Activated naive CD8-positive, alpha-beta T cell treated with anti-CD3 and anti-CD28 coated beads for 36 hours (primary cell): ENCODE results near the gene AGAP1. TPM values are rescaled to one million over a fixed set of nuclear protein-coding genes. Genes with fewer than 3 reads are reported as not detected.

ENCODE experiments used
- DNase-seq: peaks from one replicate; pipeline ENCODE4 v3.0.0; 2021
- H3K27ac Mint-ChIP-seq: one replicate; pipeline ENCODE4 v1.8.0; 2022; ENCODE audit warnings: mild to moderate bottlenecking, moderate library complexity, mixed read lengths
- H3K27me3 Mint-ChIP-seq: one replicate; pipeline ENCODE4 v1.8.0; 2022; ENCODE audit warnings: mild to moderate bottlenecking, mixed read lengths
- H3K36me3 Mint-ChIP-seq: one replicate; pipeline ENCODE4 v1.8.0; 2021; ENCODE audit warnings: mild to moderate bottlenecking, mixed read lengths
- H3K4me1 Mint-ChIP-seq: one replicate; pipeline ENCODE4 v1.8.0; 2021; ENCODE audit warnings: mixed read lengths
- H3K4me3 Mint-ChIP-seq: one replicate; pipeline ENCODE4 v1.8.0; 2022; ENCODE audit warnings: mild to moderate bottlenecking, moderate library complexity, mixed read lengths
- H3K9me3 Mint-ChIP-seq: one replicate; pipeline ENCODE4 v1.8.0; 2022; ENCODE audit warnings: mixed read lengths
- total RNA-seq, 2 experiments: library from RNA; stranded (reverse); gene quantifications; one replicate each; pipeline ENCODE4 v1.2.3, GENCODE V29; 2021

Gene AGAP1
- total RNA-seq, 2 experiments from 2014 or later, result 0.89 to 1.4 TPM

GRCh38 chr2:235647264-235647663 is 153.4 kb downstream of the AGAP1 start:
- peaks cover 14% of the 10 kb centered on the region for H3K27me3 Mint-ChIP-seq
- no peak overlapping the region for H3K27ac Mint-ChIP-seq
- DNase-seq, result no peak
- H3K36me3 Mint-ChIP-seq, result no peaks in the 10 kb centered on the region
- H3K9me3 Mint-ChIP-seq, result no peaks in the 10 kb centered on the region
- no peaks in the 10 kb centered on the region for H3K4me1 Mint-ChIP-seq
- H3K4me3 Mint-ChIP-seq, result peak overlapping the region; percentile 18

DNA sequence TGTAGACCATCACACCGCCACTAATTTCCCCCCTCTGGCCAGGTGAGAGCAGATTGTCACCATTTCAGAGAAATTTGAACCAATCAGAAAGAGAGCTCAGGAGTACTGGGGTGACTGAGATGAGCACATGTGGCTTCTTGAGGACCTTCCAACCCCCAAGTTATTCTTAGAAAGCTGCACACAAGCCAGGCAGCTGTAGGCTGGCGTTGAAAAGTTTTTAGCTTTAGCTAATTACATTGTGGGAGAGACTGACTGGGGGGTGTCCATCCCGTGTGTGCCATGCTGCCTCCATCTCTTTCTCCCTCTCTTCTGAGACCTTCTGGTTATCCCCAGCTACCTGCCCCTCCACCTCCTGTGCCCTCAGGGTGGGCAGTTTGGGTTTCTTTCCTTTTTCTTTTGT is 154.0 kb downstream of the AGAP1 start:
- H3K27ac Mint-ChIP-seq, result no peak overlapping the region
- peaks cover 8% of the 10 kb centered on the region for H3K27me3 Mint-ChIP-seq
- H3K9me3 Mint-ChIP-seq, result no peaks in the 10 kb centered on the region
- DNase-seq, result no peak
- H3K4me1 Mint-ChIP-seq, result no peaks in the 10 kb centered on the region
- no peaks in the 10 kb centered on the region for H3K36me3 Mint-ChIP-seq
- H3K4me3 Mint-ChIP-seq, result no peak overlapping the region

DNA sequence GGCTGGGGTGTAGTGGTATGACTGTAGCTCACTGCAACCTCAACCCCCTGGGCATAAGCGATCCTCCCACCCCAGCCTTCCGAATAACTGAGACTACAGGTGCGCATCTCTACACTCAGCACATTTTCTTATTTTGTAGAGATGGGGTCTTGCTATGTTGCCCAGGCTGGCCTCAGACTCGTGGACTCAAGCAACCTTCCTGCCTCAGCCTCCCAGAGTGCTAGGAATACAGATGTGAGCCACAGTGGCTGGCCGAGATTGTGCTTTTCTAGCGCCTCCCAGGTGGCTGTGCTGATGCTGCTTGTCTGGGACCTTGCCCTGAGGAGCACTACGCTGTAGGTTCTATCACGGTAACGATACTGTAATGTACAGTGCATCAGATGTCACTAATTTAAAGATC is 155.6 kb downstream of the AGAP1 start:
- Mint-ChIP-seq H3K4me1 (no peaks in the 10 kb centered on the region), H3K9me3 (no peaks in the 10 kb centered on the region), H3K4me3 (no peak overlapping the region), H3K27me3 (peaks cover 8% of the 10 kb centered on the region), H3K27ac (no peak overlapping the region), H3K36me3 (no peaks in the 10 kb centered on the region)
- no peak for DNase-seq

- H3K27me3 Mint-ChIP-seq, result peaks cover 15% of the 10 kb centered on the region
- DNase-seq, result no peak
- H3K9me3 Mint-ChIP-seq, result no peaks in the 10 kb centered on the region
- H3K27ac Mint-ChIP-seq, result no peak overlapping the region
- no peaks in the 10 kb centered on the region for H3K4me1 Mint-ChIP-seq
- H3K4me3 Mint-ChIP-seq, result no peak overlapping the region
- H3K36me3 Mint-ChIP-seq, result no peaks in the 10 kb centered on the region
Measured at GRCh38 chr2:235651643-235652042, 157.8 kb downstream of the AGAP1 start.

DNA sequence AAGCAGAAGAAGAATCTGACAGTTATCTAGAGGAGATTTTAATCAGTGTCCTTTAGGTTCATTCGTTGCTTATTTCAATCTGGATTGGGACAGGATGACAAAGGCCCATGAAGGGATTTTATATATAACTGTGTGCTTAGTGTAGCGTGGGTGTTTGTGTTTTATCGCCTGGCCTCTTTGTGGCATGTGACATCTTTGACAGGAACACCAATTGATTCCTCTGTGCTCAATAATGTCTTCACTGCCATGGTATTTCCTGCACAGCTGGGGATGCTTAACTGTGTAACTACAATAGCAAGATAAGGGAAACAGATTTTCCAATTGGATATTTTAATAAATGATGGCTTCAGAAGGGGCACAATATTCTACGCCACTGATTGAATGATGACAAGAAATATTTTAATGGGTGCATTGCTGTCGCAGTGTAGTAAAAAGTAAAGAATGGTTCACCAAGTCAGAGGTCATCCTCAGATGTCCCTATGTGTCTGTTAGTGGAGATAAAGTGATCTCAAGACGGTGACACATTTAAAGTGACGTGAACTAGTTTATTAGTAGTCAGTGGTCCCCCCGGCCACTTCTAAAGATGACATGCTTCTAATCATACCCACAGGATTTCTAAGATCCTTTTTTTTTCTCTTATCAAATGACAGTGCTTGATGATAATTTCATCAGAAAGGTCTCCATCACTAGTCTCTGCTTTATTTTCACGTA is 160.4 kb downstream of the AGAP1 start:
- H3K27me3 Mint-ChIP-seq, result peaks cover 32% of the 10 kb centered on the region
- no peak for DNase-seq
- no peak overlapping the region for H3K27ac Mint-ChIP-seq
- no peaks in the 10 kb centered on the region for H3K4me1 Mint-ChIP-seq
- H3K4me3 Mint-ChIP-seq, result no peak overlapping the region
- H3K9me3 Mint-ChIP-seq, result no peaks in the 10 kb centered on the region
- H3K36me3 Mint-ChIP-seq, result no peaks in the 10 kb centered on the region

- Mint-ChIP-seq H3K27ac (no peak overlapping the region), H3K36me3 (no peaks in the 10 kb centered on the region), H3K9me3 (no peaks in the 10 kb centered on the region), H3K27me3 (peaks cover 67% of the 10 kb centered on the region), H3K4me3 (no peak overlapping the region), H3K4me1 (no peaks in the 10 kb centered on the region)
- no peak for DNase-seq
Measured at GRCh38 chr2:235658351-235659174, 164.7 kb downstream of the AGAP1 start.

GRCh38 chr2:235659767-235660322 is 166.0 kb downstream of the AGAP1 start:
- no peaks in the 10 kb centered on the region for H3K9me3 Mint-ChIP-seq
- no peaks in the 10 kb centered on the region for H3K4me1 Mint-ChIP-seq
- DNase-seq, result no peak
- no peak overlapping the region for H3K27ac Mint-ChIP-seq
- H3K36me3 Mint-ChIP-seq, result no peaks in the 10 kb centered on the region
- H3K4me3 Mint-ChIP-seq, result no peak overlapping the region
- H3K27me3 Mint-ChIP-seq, result peaks cover 72% of the 10 kb centered on the region

GRCh38 chr2:235660484-235661082 is 166.7 kb downstream of the AGAP1 start:
- no peaks in the 10 kb centered on the region for H3K4me1 Mint-ChIP-seq
- no peak for DNase-seq
- no peak overlapping the region for H3K27ac Mint-ChIP-seq
- H3K36me3 Mint-ChIP-seq, result no peaks in the 10 kb centered on the region
- peaks cover 70% of the 10 kb centered on the region for H3K27me3 Mint-ChIP-seq
- no peaks in the 10 kb centered on the region for H3K9me3 Mint-ChIP-seq
- H3K4me3 Mint-ChIP-seq, result no peak overlapping the region

DNA sequence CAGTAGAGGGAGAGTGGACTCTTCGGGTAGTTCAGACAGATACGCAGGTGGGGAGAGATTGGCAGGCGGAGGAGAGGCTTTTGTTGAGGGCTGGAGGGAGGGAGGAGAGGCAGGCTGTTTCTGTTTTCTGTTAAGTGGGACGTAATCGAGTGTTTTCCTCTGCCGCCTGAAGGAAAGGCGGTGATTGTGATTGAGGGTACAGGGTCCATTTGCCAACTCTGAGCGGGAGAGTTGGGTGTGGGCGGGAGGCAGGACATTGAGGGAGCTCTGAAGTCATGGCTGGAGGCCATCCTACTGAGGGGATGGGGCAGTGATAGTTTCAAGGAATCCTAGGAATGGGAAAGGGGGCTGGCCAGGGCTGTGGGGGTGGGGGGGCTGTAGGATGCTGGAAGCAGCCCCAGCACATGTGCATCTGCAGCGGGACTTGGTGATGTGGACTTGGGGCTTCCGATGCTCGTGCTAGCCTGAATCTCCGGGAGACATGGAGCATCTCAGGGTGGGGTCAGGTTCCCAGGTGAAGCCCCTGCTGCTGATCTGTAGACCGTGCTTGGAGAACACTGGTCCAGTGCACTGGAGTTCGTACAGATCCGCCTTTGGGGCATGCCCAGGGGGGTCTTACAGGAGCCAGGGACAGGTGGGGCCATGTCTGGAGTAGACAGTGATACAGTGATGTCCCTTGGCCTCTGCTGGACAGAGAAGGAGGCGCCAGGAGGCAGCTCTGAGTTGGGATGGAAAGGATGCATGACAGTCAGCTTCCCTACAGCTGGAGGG is 167.5 kb downstream of the AGAP1 start:
- H3K36me3 Mint-ChIP-seq, result no peaks in the 10 kb centered on the region
- no peaks in the 10 kb centered on the region for H3K9me3 Mint-ChIP-seq
- H3K4me3 Mint-ChIP-seq, result no peak overlapping the region
- no peak for DNase-seq
- H3K27me3 Mint-ChIP-seq, result peaks cover 73% of the 10 kb centered on the region
- no peak overlapping the region for H3K27ac Mint-ChIP-seq
- no peaks in the 10 kb centered on the region for H3K4me1 Mint-ChIP-seq

- Mint-ChIP-seq H3K9me3 (no peaks in the 10 kb centered on the region), H3K27me3 (peaks cover 76% of the 10 kb centered on the region), H3K27ac (no peak overlapping the region), H3K36me3 (no peaks in the 10 kb centered on the region), H3K4me1 (no peaks in the 10 kb centered on the region), H3K4me3 (no peak overlapping the region)
- DNase-seq, result no peak
Measured at GRCh38 chr2:235661952-235662351, 168.1 kb downstream of the AGAP1 start.

DNA sequence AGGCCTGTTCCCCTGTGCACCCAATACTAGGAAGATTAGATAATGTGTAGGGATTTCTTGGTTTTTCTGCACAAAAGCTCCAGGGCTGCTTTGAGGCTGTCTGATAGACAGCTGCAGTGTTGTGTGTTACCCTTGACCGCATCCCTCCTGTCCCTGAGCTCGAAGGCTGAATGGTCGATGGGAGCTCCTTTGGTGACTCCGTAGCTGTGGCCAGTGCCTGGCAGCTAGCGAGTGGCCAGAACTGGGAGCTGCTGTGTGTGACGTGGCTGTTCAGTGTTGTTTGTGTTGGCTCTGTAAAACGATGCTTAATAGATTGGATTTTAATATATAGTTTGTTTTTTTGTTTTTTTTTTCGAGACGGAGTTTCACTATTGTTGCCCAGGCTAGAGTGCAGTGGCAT is 170.0 kb downstream of the AGAP1 start:
- no peaks in the 10 kb centered on the region for H3K4me1 Mint-ChIP-seq
- H3K9me3 Mint-ChIP-seq, result no peaks in the 10 kb centered on the region

DNA sequence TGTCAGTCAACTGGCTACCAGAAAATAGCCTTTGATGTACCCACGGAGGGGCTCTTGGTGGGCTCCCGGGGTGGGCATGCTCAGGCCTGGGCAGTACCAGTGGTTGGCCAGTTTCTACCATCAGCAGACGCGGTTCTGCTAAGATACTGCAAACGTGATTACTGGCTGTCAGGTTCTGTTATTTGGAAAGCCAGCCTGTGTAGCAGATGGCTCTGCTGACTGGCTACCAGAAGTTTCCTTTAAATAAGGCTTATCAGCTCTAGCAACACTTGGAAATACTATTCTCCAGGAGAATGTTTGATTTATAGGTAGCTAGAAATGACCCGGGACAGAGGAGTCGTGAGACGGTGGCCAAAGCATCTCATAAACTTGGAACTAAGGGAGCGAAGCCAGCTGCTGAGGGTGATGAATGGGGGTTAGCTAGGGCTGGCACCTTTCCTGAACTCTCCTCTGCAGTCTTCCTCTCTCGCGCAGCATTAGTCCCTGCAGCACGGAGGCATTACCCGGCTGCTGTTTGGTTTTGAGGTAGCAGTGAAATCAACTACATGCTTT is 171.9 kb downstream of the AGAP1 start:
- DNase-seq, result no peak
- Mint-ChIP-seq H3K27ac (no peak overlapping the region), H3K27me3 (peaks cover 62% of the 10 kb centered on the region), H3K4me1 (peaks cover 2% of the 10 kb centered on the region), H3K9me3 (no peaks in the 10 kb centered on the region), H3K36me3 (no peaks in the 10 kb centered on the region), H3K4me3 (no peak overlapping the region)

More for the DNA sequence above, 170.0 kb downstream of the AGAP1 start:
- Mint-ChIP-seq H3K27ac (no peak overlapping the region), H3K4me3 (no peak overlapping the region), H3K27me3 (peaks cover 76% of the 10 kb centered on the region), H3K36me3 (no peaks in the 10 kb centered on the region)
- no peak for DNase-seq

- Mint-ChIP-seq H3K9me3 (no peaks in the 10 kb centered on the region), H3K27me3 (peaks cover 57% of the 10 kb centered on the region), H3K4me3 (no peak overlapping the region), H3K36me3 (no peaks in the 10 kb centered on the region), H3K4me1 (peaks cover 2% of the 10 kb centered on the region), H3K27ac (no peak overlapping the region)
- no peak for DNase-seq
Measured at GRCh38 chr2:235666213-235666781, 172.5 kb downstream of the AGAP1 start.

DNA sequence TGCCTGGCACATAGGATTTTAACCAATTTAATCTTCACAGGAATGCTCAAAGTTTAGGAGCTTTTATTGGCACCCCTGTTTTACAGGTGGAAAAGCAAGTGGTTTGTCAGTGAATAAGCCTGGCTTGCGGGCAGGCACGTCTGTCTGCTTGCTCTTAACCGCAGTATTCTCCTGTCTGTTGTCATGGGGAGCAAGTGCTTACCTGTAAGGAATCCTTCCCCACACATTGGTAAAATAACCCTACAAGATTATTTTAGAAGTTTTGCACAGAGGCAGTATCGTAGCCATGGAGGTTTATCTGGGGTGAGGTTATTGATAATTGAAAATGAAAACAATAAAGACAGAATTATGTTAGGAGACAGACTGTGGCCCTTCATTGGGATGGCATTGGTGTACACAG is 174.9 kb downstream of the AGAP1 start:
- H3K9me3 Mint-ChIP-seq, result no peaks in the 10 kb centered on the region
- H3K4me3 Mint-ChIP-seq, result peak overlapping the region; percentile 18
- no peak for DNase-seq
- H3K27me3 Mint-ChIP-seq, result peaks cover 61% of the 10 kb centered on the region
- H3K36me3 Mint-ChIP-seq, result no peaks in the 10 kb centered on the region
- H3K27ac Mint-ChIP-seq, result no peak overlapping the region
- peaks cover 2% of the 10 kb centered on the region for H3K4me1 Mint-ChIP-seq
